Measurements from ENCODE around the gene GPR161. TPM values are rescaled to one million over a fixed set of nuclear protein-coding genes. Genes with fewer than 3 reads are reported as not detected.

GPR161 gene
- total and polyA plus RNA-seq, 8 donors: 9.3 to 37.7 (median 26.6) TPM

- DNase-seq (no peak), ATAC-seq (no peak)
- Histone ChIP-seq H3K4me3 (no peak overlapping the region), H3K27me3 (no peaks in the 10 kb centered on the region), H3K27ac (no peak overlapping the region), H3K36me3 (no peaks in the 10 kb centered on the region), H3K4me1 (no peaks in the 10 kb centered on the region), H3K9me3 (no peaks in the 10 kb centered on the region)
- no peak for TF ChIP-seq CTCF (IDR thresholded peaks at IDR 0.05)
- intact Hi-C loops (cut with DNase I): no loop called here
Observed at GRCh38 chr1:168167806-168168205, 31.1 kb upstream of the GPR161 start.

GRCh38 chr1:168164771-168165170 is 28.0 kb upstream of the GPR161 start:
- ATAC-seq (no peak), DNase-seq (no peak)
- H3K4me3 ChIP-seq: no peak overlapping the region
- TF ChIP-seq CTCF (IDR thresholded peaks at IDR 0.05): no peak
- intact Hi-C loops (cut with DNase I): no loop called here
- H3K27ac ChIP-seq: no peak overlapping the region
- no peaks in the 10 kb centered on the region for H3K4me1 ChIP-seq
- H3K9me3 ChIP-seq: peaks cover 0 to 12% of the 10 kb centered on the region in 2 donors
- no peaks in the 10 kb centered on the region for H3K36me3 ChIP-seq
- no peaks in the 10 kb centered on the region for H3K27me3 ChIP-seq

GRCh38 chr1:168163670-168164069 is 26.9 kb upstream of the GPR161 start:
- no peak for DNase-seq
- H3K9me3 ChIP-seq: peaks cover 0 to 20% of the 10 kb centered on the region in 2 donors
- H3K4me1 ChIP-seq: no peaks in the 10 kb centered on the region
- H3K36me3 ChIP-seq: no peaks in the 10 kb centered on the region
- no peaks in the 10 kb centered on the region for H3K27me3 ChIP-seq
- no peak for TF ChIP-seq CTCF (IDR thresholded peaks at IDR 0.05)
- intact Hi-C loops (cut with DNase I): no loop called here
- ATAC-seq: no peak
- no peak overlapping the region for H3K4me3 ChIP-seq
- no peak overlapping the region for H3K27ac ChIP-seq

- peaks cover 0 to 37% of the 10 kb centered on the region in 2 donors for H3K9me3 ChIP-seq
- intact Hi-C loops (cut with DNase I): no loop called here
- no peak overlapping the region for H3K27ac ChIP-seq
- H3K27me3 ChIP-seq: no peaks in the 10 kb centered on the region
- no peaks in the 10 kb centered on the region for H3K36me3 ChIP-seq
- H3K4me1 ChIP-seq: no peaks in the 10 kb centered on the region
- ATAC-seq (no peak), DNase-seq (no peak)
- no peak for TF ChIP-seq CTCF (IDR thresholded peaks at IDR 0.05)
- H3K4me3 ChIP-seq: no peak overlapping the region
Observed at GRCh38 chr1:168161459-168161858, 24.7 kb upstream of the GPR161 start.

- no peaks in the 10 kb centered on the region for H3K27me3 ChIP-seq
- no peak for DNase-seq
- TF ChIP-seq CTCF (IDR thresholded peaks at IDR 0.05): no peak
- intact Hi-C loops (cut with DNase I): no loop called here
- H3K36me3 ChIP-seq: no peaks in the 10 kb centered on the region
- peaks cover 0 to 37% of the 10 kb centered on the region in 2 donors for H3K9me3 ChIP-seq
- no peak for ATAC-seq
- no peak overlapping the region for H3K4me3 ChIP-seq
- H3K27ac ChIP-seq: no peak overlapping the region
- H3K4me1 ChIP-seq: no peaks in the 10 kb centered on the region
Observed at GRCh38 chr1:168159979-168160378, 23.2 kb upstream of the GPR161 start.

Measured in left lung (tissue), 10 donors.